DOHH2 (cell line): ENCODE results near the gene RBPJ.

Experiments
- H3F3A ChIP-seq: fragments of 200-600 bp; sonication (generic), shearing (Covaris generic); 2 replicates; pipeline ENCODE4 v1.6.0; 2016; ENCODE audit warnings: antibody characterized with exemption, mild to moderate bottlenecking; ENCODE audit not compliant: control insufficient read depth, insufficient read depth
- H3K27ac ChIP-seq: fragments of 200-600 bp; sonication (generic); 2 replicates; pipeline ENCODE4 v1.5.1; 2014; ENCODE audit warnings: low read depth, mild to moderate bottlenecking, low read length, moderate library complexity
- H3K27me3 ChIP-seq: fragments of 200-600 bp; sonication (generic); 2 replicates; pipeline ENCODE4 v1.6.1; 2014; ENCODE audit warnings: mild to moderate bottlenecking, low read length, mixed read lengths; ENCODE audit not compliant: control insufficient read depth
- H3K36me3 ChIP-seq: fragments of 200-600 bp; sonication (generic); 2 replicates; pipeline ENCODE4 v1.6.1; 2014; ENCODE audit warnings: mild to moderate bottlenecking, low read length, moderate library complexity, mixed read lengths; ENCODE audit not compliant: control insufficient read depth
- H3K4me1 ChIP-seq: fragments of 200-600 bp; sonication (generic); 2 replicates; pipeline ENCODE4 v1.6.1; 2014; ENCODE audit warnings: mild to moderate bottlenecking, low read length, mixed read lengths; ENCODE audit not compliant: control insufficient read depth
- H3K4me2 ChIP-seq: fragments of 200-600 bp; sonication (generic); 2 replicates; pipeline ENCODE4 v1.6.0; 2014; ENCODE audit warnings: mild to moderate bottlenecking, low read length, moderate library complexity
- H3K4me3 ChIP-seq: fragments of 200-600 bp; sonication (generic); 2 replicates; pipeline ENCODE4 v1.5.1; 2014; ENCODE audit warnings: mild to moderate bottlenecking, low read length, mixed read lengths
- H3K79me2 ChIP-seq: fragments of 200-600 bp; sonication (generic); 2 replicates; pipeline ENCODE4 v1.6.1; 2014; ENCODE audit warnings: mild to moderate bottlenecking, low read length, mixed read lengths; ENCODE audit not compliant: control insufficient read depth
- H3K9me2 ChIP-seq: fragments of 200-600 bp; sonication (generic); replicated peaks from 2 replicates; pipeline ENCODE4 v1.6.1; 2014; ENCODE audit warnings: mild to moderate bottlenecking, low read length, mixed read lengths; ENCODE audit not compliant: control insufficient read depth
- H3K9me3 ChIP-seq: fragments of 200-600 bp; sonication (generic); 2 replicates; pipeline ENCODE4 v1.6.1; 2014; ENCODE audit warnings: antibody characterized with exemption, low read length, mixed read lengths; ENCODE audit not compliant: control insufficient read depth, insufficient read depth
- H4K20me1 ChIP-seq: fragments of 200-600 bp; sonication (generic); 2 replicates; pipeline ENCODE4 v1.6.0; 2014; ENCODE audit warnings: low read depth, mild to moderate bottlenecking, antibody characterized with exemption, low read length, moderate library complexity; ENCODE audit not compliant: control insufficient read depth, insufficient read depth
- EZH2phosphoT487 ChIP-seq: fragments of 200-600 bp; sonication (generic); IDR thresholded peaks from 2 replicates; pipeline ENCODE4 v1.6.1; 2017; ENCODE audit warnings: borderline replicate concordance, mild to moderate bottlenecking, antibody characterized with exemption, low read length, moderate library complexity, mixed read lengths
- TF ChIP-seq, protein P1 (sequence below): fragments of 200-600 bp; sonication (generic); IDR thresholded peaks from one replicate; pipeline ENCODE4 v1.5.1; 2014; ENCODE audit warnings: antibody characterized with exemption, mild to moderate bottlenecking, low read depth, low read length; ENCODE audit not compliant: poor library complexity, severe bottlenecking

RBPJ gene

DNA sequence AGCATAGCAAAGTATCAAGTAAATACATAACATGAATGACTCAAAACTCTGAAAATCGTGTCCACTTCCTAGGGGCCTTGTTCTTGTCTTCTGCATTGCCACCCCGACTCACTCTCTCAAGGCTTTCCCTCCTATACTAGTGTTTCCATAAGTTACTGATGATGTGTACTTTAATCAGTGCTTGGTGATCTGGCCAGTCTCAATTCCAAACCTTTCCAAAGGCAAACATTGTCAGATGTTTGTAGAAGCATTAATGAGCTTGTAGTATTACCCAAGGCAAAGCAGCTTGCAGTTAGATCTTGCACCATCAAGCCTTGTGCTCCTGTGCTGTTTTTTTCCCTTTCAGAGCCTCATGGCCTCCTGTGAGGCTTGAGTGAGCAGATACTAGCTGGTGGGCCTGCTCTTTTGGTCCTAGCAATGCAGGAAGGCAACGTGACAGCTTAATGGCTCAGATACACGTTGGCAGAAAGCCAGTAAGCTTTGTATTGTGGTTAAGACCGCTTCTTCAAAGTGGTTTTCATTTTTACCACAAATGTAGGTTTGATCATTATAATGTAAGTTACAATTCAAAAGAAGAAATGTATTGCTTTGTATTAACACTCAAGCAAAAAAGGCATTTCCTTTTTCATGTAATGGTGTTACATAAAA is 51.8 kb downstream of the RBPJ start:
- no peaks in the 10 kb centered on the region for H3K9me3 ChIP-seq
- H4K20me1 ChIP-seq, result peaks cover 47% of the 10 kb centered on the region
- peaks cover 9% of the 10 kb centered on the region for H3F3A ChIP-seq
- H3K4me3 ChIP-seq, result peak overlapping the region; percentile 50
- H3K27ac ChIP-seq, result peak overlapping the region; percentile 51
- no peaks in the 10 kb centered on the region for H3K9me2 ChIP-seq
- peaks cover 95% of the 10 kb centered on the region for H3K79me2 ChIP-seq
- peaks cover 46% of the 10 kb centered on the region for H3K4me1 ChIP-seq
- no peaks in the 10 kb centered on the region for H3K27me3 ChIP-seq
- TF ChIP-seq, protein P1, sequence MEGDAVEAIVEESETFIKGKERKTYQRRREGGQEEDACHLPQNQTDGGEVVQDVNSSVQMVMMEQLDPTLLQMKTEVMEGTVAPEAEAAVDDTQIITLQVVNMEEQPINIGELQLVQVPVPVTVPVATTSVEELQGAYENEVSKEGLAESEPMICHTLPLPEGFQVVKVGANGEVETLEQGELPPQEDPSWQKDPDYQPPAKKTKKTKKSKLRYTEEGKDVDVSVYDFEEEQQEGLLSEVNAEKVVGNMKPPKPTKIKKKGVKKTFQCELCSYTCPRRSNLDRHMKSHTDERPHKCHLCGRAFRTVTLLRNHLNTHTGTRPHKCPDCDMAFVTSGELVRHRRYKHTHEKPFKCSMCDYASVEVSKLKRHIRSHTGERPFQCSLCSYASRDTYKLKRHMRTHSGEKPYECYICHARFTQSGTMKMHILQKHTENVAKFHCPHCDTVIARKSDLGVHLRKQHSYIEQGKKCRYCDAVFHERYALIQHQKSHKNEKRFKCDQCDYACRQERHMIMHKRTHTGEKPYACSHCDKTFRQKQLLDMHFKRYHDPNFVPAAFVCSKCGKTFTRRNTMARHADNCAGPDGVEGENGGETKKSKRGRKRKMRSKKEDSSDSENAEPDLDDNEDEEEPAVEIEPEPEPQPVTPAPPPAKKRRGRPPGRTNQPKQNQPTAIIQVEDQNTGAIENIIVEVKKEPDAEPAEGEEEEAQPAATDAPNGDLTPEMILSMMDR, result no peak
- no peak for TF ChIP-seq EZH2phosphoT487
- H3K4me2 ChIP-seq, result peak overlapping the region; percentile 73
- peaks cover 8% of the 10 kb centered on the region; the same call in 1 of the 2 replicates for H3K36me3 ChIP-seq

DNA sequence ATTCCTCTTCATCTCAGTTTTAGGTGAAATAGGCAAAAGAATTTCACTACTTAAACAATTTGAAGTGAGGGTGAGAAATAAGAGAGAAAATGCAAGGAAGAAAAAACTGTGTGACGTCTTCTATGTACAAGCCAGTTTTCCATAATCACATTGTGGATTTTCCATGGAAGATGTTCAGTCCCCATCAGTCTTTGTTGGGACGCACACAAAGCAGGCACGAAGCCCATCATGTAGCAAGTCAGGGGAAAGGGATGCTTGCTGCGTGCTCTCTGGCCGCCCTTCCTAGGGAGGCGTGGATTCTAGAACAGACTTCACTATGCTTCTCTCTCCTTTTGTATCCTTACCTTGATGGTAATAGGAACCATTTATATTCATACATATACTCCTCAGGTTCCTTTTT is 54.7 kb downstream of the RBPJ start:
- peaks cover 51% of the 10 kb centered on the region for H4K20me1 ChIP-seq

GRCh38 chr4:26377328-26378311 is 56.8 kb downstream of the RBPJ start:
- Histone ChIP-seq H3K4me1 (peaks cover 69% of the 10 kb centered on the region), H3K27ac (no peak overlapping the region), H3K79me2 (peaks cover 98% of the 10 kb centered on the region), H3K9me2 (no peaks in the 10 kb centered on the region), H3K9me3 (no peaks in the 10 kb centered on the region), H3F3A (peaks cover 10% of the 10 kb centered on the region), H3K4me2 (peak overlapping the region; percentile 14), H3K27me3 (no peaks in the 10 kb centered on the region), H3K36me3 (peaks cover 6% of the 10 kb centered on the region; the same call in 1 of the 2 replicates), H4K20me1 (peaks cover 51% of the 10 kb centered on the region), H3K4me3 (no peak overlapping the region)
- TF ChIP-seq, protein P1, result no peak
- no peak for TF ChIP-seq EZH2phosphoT487

More for the DNA sequence above, 54.7 kb downstream of the RBPJ start:
- H3K27me3 ChIP-seq, result no peaks in the 10 kb centered on the region
- no peak overlapping the region for H3K27ac ChIP-seq
- no peak overlapping the region for H3K4me3 ChIP-seq
- H3K79me2 ChIP-seq, result peaks cover 96% of the 10 kb centered on the region
- no peaks in the 10 kb centered on the region for H3K9me3 ChIP-seq
- H3K9me2 ChIP-seq, result no peaks in the 10 kb centered on the region
- no peak overlapping the region for H3K4me2 ChIP-seq
- peaks cover 13% of the 10 kb centered on the region for H3F3A ChIP-seq
- TF ChIP-seq EZH2phosphoT487, result no peak
- TF ChIP-seq, protein P1, result no peak
- peaks cover 74% of the 10 kb centered on the region for H3K4me1 ChIP-seq
- H3K36me3 ChIP-seq, result peaks cover 6% of the 10 kb centered on the region; the same call in 1 of the 2 replicates
